Hypothalamus (tissue), 51 donors: ENCODE data around the gene FASTKD3.

ENCODE experiments used
- DNase-seq, 51 donors: peaks; one replicate each; lab custom pipeline; 2025; lab: John Stamatoyannopoulos, UW

FASTKD3 gene

DNA sequence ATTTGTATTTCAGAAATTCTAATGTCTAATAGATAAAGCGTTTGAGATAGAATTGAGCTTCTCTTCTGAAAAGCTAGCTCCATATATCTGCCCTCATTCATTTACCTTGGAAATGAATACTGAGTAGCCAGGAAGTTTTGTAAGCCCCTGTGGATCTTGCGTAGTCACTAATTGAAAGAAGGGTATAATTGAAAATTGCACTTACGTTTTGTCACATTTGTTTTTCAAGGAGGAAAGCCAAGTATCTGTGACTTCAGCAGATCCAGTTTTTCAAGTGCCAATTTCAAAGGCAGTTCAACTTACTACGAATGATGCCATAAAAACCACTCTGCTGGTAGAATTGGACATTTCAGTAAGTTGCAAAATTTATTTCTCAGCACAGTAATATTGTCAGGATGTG is 14.1 kb upstream of the FASTKD3 start:
- no peak for DNase-seq

DNA sequence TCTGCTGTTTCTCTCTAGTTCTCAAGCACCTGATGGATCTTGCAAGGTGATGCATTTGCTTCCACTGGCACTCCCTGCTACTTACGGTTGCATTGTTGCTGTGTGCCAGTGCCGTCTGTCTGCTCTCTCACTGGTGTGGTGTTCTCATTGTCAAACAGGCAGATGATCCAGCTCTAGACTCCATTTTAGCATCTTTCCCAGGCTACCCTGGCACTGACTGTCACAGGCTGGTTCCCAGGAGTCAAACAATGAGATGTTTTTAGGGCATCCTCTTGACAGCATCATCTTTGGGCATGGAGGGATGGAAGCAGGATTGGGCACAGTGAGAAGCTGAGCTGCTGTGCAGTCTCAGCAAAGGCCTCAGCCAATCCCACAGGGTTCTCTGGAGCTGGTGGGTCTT is 13.0 kb upstream of the FASTKD3 start:
- peak in 23 of 51 donors; percentile 7 to 81 (median 45) for DNase-seq

DNA sequence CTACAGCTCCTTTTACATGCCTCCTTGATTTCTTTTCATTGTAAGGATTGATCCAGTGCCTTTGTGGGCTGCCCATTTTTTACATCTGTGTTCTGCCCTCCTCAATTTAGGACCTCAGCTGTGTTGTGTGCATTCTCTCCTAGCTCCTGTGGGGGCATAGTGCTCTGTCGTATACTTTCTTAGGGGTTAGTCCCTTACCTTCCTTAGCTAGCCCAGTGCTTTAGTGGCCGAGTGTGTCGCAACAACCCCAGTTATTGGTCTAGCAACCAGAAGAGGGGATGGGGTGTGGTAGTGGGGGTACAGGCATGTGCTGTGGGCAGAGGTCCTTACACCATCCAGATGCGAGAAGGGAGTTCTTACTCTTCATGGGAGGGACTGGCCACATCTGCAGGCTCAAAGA is 12.3 kb upstream of the FASTKD3 start:
- DNase-seq = peak in 1 of 51 donors; percentile 15

DNA sequence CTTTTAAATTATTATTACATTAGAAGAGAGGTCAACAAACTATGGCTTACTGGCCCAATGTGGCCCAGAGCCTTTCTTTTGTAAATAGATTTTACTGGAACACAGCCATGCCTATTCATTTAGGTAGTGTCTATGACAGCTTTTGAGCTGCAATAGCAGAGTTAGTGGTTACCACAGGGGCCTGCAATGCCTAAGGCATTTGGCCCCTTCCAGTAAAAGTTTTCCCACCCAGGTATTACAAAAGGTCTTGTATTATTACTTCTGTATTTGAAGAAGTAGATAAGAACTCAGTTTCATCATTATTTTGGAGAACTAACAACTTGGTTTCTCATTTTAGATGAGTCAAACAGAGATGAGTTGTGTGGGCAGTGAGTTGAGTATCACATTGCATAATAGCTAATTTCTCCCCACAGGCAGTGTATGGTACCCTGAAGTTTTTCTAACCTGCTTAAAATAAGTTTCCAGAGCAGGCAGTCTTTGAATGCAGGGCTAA is 9.6 kb upstream of the FASTKD3 start:
- peak in 1 of 51 donors; percentile 18 for DNase-seq

DNA sequence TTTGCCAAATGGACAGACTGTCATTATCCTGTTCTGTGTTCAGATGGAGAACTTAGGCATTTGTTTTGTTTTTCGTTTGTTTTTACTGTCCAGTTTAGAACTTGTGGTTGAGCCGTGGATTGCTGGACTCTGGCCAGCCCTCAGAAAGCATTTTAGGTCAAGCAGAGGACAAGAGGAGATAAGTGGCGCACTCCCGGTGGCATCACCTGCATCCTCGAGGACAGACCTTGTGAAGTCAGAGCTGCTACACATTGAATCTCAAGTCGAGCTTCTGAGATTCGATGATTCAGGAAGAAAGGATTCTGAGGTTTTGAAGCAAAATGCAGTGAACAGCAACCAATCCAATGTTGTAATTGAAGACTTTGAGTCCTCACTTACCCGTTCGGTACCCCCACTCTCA is 9.0 kb upstream of the FASTKD3 start:
- peak in 1 of 51 donors; percentile 10 for DNase-seq

DNA sequence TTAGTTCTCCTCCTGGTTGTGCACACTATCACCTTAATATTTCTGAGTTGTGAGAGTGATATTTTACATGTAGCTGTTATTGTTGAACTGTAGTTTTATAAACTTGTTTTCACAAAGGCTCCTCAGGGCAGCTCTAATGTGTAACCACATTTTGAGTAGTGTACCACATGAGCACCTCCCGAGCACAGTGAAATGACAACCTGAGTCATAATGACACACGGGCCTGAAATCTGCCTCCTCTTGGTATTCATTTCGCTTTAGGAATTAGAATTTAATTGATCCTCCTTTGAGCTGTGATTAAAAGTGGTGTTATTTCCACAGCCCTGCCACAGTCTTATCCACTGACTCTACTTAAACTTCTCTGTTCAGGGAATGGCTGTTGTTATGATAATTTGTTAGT is 8.0 kb upstream of the FASTKD3 start:
- peak in 2 of 51 donors; percentile 10 to 28 for DNase-seq

DNA sequence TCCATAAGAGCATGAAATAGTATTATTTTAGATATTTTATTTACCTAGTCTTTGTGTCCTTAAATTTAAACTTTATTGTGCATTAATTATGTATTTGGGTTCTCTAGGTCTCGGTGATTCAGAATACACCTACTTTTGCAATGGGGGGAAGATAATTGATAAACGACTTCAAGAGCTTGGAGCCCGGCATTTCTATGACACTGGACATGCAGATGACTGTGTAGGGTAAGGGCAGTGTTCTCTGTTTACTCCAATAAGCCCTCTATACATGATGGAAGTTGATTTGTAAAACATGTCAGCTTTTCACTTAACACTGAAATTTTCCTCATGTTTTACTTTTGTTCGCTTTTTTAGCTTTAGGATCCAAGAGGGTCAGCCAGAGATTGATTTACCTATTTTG is 6.3 kb upstream of the FASTKD3 start:
- no peak for DNase-seq

DNA sequence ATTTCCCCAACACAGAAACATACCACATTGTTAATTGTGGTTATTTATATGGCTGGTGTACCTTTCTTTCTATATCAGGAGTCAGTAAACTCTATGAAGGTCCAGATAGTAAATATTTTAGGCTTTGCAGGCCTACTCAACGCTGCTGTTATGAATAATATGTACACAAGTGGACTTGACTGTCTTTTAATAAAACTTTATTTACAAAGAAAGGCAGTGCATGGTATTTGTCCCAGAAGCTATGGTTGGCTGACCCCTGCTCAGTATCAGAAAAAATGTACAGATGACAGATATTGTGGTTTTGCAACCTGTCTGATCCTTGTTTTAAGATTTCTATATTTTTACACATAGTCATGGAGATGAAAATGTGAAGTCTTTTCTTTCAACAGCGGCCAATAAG is 5.8 kb upstream of the FASTKD3 start:
- no peak for DNase-seq

DNA sequence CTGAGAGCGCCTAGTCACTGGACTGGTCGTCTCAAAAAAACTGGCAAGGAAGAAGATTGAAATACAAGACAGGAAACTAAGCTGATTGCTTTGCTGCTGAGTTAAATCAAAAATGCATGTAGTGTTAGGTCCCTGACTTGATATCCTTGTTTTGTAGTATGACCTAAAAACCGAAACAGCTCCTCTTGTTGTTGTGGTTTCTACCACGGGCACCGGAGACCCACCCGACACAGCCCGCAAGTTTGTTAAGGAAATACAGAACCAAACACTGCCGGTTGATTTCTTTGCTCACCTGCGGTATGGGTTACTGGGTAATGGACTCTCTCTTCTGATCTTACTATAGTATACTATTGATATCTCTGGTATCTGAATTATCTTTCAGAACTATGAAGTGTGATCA is 4.4 kb upstream of the FASTKD3 start:
- no peak for DNase-seq

DNA sequence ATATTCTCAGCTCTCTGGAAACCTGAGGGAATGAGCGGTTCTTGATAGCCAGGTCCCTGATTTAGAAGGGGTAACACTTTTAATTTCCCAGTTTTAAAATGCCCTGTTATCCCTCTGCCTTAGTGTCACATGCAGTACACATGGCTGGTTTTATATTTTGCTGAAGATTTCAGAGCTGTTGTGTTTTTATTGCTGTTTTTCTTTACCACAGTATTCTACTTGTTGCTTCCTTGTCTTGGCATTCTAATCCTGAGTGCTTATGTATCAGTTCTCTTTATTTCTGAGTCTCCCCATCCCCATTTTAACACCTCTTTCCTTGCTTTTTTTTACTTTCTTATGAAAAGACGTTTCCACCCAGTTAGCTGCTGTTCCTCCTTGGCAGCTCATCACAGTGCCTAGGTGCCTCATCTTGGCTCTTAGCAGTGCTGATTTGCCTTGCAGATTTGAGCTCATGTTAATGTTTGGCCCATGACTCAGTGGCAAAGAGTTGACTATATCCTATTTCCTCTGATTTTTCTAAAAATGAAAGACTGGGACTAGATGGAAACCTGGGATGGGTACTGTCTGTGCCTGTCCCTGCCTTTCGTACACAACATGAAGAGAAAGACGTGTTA is 3.8 kb upstream of the FASTKD3 start:
- no peak for DNase-seq

DNA sequence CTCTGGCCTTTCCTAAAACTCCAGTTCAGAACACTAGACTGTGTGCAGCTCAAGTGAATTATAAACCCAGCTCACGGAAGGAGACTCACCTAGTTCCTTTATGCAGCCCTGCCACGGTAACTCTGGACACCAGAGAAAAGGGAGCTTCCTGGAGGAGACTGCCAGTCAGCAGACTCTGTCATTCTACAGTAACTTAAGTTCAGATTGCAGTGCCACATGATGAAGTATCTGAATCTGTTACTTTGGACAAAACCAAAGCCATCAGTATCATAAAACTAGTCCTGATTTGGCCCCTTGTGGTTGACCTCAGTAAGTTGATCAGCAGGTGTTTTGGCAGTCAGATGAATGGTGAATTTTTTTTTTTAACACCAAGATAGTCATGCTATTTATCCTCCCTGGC is 2.8 kb upstream of the FASTKD3 start:
- no peak for DNase-seq

DNA sequence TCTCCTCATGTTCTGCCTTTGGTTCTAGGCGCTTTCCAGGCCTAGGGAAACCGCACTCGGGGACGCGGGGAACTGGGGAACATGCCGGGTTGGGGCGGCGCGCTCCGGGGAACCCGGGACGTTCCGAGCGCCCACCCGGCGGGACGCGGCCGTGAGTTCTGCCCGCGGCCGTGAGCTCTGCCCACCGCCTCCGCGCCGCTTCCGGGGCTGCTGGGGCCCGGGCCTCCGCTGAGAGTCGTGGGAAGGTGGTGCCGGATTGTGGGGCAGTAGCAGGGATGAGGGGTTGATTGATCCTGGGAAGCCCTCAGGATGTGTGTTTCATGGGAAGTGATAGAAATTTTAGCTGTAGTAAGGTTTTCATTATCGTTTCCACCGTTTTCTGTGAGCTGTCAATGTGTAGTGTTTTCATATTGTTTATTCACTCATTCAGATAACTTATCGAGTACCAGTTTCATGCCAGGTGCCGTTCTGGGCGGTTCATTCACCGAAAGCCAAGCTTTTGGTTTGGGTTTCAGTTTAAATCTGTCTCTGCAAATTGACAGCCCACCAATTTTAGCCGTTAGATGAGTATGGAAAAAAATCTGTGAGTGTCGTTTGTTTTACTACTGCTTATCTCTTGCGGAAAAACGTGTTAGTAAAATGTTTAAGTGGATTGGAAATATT is 774 bp upstream of the FASTKD3 start:
- peak in 1 of 51 donors; percentile 52 for DNase-seq

DNA sequence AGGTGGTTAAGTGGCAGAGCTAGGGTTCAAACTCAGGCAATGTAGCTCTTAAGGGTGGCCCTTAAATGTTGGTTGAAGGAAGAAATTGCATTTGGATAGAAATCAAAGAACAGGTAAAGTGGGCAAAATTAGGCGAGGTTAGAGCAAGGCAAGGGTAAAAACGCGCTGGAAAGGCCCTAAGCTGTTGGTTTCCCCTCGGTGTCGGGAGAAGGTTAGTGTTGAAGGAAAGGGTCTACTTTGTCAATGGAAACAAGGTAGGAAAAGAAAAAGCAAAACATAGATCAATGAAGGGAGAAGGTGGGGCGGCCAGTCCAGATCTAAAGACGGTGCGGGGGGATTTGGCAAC is 431 bp downstream of the FASTKD3 start:
- no peak for DNase-seq

DNA sequence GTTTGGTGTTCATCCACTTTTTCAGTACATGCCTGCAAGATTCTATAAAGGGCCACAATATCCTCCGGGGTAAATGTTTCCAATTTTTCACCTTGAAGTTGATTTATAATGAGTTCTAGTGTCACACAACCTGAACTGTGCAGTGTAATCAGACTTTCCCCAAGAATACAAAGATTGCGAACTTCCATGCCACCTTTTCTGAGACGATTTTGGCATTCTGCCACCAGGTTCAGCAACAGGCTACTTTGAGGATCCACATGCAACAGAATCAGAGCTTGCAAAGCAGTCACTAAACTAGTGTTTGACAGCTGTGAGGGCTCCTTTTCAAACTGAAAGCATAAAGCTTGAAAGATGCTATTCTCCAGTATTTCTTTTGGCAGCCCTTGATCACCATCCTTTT is 1.6 kb downstream of the FASTKD3 start:
- no peak for DNase-seq

DNA sequence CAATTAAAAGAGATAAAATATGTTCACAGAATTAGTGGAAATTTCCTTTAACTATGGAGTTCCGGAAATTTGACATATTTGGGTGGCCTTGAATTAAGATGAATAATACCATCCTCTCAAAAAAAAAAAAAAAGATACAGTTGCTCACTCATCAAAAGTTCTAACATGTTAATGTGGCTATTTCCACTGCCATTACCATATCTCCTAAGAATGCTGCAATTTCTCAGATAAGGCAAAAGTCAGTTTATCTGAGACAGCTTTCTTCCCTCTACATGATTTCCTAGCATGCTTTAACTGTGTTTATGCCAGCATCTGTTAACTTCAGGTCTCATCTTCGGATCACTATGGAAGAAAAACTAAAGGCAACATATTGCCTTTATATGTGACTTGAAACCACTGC is 2.6 kb downstream of the FASTKD3 start:
- DNase-seq = no peak

DNA sequence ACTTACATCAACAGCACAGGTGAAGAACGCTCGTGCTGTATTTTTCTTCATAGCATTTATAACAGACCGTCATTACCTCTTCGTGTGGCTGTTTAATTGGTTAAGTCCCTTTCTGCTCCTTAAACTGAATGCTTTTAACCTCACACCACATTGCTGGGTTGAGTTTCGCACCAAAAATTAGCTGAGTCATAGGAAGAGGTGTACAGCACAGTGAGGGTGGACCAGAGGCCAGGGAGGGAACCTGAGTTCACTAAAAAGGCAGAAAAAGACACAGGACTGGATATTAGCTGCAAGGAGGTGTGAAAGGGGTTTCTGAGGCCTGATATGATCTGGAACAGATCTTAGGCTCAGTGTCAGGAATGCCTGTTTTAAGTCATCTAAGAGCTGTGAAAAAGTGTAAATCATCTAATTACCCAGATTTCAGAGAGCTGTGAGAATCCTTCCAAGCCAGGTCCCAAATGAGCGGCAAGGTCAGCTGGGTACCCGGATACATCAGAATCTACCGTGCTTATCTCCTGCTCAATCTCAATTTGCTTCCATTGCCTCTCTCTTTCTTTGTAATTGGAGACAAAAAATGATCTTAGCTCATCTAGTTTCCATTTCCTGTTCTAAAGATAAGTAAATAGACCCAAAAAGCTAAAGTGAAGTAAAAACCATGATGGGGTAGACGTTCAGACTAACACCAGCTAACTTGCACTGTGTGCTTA is 10.8 kb downstream of the FASTKD3 start:
- DNase-seq = no peak

DNA sequence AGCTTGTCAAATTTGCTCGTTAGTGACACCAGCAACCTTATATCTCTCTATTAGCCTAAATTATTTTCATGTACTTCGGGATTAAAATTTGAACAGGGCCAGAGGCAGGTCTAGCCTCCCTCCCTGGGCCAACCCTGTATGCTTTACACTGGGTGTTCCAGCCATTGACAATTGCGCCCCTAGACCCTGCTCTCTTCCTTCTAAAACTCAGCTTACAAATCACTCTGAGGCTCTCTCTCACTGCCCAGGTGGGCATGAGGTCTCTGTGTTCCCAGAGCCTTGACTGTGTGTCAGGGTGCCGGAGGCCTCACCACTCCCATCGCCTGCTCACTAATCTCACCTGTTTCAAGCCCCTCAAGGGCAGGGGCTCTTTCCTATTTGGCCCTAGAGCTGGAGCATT is 11.5 kb downstream of the FASTKD3 start:
- no peak for DNase-seq

DNA sequence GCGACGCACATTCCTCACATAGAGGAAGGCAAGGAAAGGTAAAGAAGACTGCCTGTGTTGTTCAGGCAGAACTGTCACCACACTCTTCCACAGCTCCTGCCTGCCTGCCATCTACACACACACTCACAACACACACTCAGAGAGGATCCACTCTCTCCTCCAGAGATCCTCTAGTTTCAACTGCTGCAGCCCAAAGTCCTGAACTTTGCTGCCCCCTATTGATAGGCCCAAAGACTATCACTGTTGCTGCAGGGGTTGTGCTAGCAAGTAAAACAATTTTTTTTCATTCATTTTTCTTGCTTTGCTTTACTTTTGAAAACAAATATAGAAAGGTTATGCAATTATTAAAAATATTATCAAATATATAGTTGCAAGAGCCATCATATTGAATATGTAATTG is 12.0 kb downstream of the FASTKD3 start:
- peak in 21 of 51 donors; percentile 5 to 67 (median 27) for DNase-seq

DNA sequence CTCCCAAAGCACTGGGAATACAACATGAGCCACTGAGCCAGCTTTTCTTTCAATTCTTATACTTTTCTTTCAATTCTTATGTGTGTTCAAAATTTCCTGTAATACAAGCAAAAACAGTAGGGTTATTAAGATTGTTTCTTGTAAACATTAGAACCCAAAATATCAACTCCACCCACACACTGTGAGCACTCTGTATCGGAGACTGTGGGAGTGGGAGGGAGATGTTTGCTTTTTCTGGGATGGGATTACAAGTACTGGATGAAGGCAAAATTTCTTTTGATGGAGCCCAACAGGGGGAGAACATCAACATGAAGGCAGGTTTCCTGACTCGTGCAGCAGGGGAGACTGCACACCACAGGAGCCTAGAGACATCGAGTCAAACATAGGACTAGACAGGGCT is 13.2 kb downstream of the FASTKD3 start:
- DNase-seq = no peak

DNA sequence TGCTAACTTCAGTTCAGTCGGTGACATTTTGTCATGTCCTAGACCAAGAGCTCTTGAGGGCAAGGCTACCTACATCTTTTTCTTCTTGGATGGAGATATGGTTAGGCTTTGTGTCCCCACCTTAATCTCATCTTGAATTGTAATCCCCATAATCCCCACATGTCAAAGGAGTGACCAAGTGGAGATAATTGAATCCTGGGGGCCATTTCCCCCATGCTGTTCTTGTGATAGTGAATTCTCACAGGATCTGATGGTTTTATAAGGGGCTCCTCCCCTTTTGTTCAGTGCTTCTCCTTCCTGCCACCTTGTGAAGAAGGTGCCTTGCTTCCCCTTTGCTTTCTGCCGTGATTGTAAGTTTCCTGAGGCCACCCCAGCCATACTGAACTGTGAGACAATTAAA is 15.8 kb downstream of the FASTKD3 start:
- no peak for DNase-seq

DNA sequence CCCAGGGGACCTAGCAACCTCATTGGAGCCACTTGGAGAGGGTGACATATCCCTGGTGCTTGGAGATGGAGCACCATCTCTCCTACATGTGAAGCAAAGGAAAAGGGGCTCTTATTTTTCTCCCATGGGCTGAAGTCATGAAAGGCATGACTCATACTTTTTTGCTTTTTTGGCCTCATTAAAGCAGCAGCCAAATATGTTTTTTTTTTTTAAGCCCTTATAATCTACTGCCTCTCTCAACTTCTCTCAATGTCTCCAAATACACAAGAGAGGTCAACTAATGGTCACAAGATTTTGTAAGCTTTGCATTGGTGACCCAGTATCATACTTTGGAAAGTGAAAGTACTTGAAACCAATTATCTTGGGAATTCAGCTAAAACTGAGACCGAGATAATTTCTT is 16.3 kb downstream of the FASTKD3 start:
- DNase-seq = no peak
